HG03103 (cell line): Measurements from ENCODE around the gene LRRC47.

Experiments used
- ATAC-seq: cut with Tn5 transposase; IDR thresholded peaks from one replicate; pipeline ENCODE4 v1.9.1; 2021; ENCODE audit warnings: low read depth; ENCODE audit not compliant: unreplicated experiment

Gene LRRC47

DNA sequence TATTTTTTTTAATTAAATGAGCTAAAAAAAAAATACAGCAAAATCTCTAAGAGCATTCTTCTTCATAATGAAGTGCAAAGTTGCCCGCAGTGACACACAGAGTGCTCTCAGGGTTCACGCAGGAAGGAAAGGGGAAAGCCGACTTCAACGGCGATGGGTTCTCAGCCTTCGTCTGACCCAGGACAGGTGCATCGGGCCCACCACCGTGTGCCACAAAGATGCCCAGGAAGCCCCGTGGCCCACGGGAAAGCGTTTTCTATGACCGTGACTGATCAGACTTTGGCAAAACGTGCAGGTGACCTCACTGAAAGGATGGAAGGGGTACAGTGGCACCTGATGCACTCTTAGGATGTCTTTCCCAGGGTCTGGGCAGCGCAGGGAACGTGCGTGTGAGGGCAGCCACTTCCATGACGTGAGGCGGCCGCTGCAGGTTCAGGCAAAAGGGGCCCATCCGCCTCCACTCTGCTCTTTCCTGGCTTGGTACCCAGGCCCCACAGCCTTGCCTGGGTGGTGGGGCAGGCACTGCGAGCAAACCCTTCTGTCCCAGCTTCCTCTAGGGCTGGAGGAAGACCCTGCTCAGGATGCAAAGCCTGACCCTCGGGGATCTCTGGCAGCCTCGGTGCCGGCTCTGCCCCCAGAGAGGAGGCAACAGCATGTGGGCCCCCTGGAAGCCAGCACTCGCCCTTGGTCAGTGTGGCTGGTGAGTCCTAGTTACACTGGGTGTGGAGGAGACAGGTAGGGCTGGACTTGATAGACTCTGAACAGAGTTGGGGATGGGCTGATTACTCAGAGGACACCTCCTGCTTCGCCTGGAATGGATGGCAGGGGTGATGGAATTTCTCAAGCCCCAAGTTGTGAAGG, 8.3 kb downstream of the LRRC47 start:
- no peak for ATAC-seq

DNA sequence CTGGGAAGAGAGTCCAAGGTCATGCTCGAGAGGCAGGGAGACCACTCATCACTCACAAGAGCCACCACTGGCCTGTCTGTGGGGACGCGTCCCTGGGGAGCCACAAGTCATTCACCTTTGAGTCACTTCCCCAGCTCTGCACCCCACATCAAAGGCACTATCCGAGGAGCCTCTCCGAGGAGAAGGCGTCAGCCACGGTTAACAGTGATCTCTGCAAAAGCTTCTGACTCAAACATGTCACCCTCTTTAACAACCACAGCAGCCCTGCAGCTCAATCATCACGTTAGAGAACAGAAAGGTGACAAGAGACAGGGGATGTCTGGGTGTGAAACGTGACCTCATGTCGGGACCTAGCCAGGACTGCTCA, 9.0 kb downstream of the LRRC47 start:
- no peak for ATAC-seq

DNA sequence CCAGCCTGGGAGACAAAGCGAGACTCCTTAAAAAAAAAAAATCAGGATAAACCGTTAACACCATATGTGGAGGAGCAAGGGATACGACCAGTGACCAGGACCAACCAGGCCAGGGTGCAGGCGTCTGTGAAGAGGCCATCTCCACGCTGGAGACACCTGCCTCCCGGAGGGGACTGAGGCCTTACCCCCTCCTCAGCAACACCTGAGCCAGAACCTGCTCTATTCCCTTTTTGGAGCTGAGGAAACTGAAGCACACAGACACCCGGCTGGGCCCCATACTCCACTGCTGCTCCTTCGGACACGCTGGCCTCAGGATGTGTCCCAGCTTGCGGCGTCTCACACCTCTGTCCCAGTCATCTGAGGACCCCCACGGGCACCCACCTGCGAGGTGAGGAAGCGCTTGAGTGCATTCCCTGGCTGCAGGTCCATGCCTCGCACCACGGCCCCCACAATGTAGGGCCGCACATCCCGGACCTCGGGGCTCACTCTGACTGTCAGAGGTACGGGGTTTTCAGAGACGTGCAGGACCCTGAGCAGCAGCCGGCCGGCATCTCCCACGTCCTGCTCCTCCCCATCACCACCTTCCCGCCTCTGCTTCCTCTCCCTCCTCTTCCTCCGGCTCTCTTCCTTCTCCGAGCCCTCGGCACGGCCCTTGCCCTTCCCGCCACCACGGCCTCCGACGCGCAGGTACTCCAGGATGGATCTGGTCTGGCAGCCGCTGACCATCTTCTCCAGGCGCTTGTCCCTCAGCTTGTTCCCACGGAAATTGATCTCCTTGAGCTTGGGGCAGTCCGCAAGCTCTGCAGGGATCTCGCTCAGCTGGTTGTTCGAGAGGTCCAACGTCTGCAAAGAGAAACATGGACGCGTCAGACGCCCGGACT, 9.6 kb downstream of the LRRC47 start:
- no peak for ATAC-seq

DNA sequence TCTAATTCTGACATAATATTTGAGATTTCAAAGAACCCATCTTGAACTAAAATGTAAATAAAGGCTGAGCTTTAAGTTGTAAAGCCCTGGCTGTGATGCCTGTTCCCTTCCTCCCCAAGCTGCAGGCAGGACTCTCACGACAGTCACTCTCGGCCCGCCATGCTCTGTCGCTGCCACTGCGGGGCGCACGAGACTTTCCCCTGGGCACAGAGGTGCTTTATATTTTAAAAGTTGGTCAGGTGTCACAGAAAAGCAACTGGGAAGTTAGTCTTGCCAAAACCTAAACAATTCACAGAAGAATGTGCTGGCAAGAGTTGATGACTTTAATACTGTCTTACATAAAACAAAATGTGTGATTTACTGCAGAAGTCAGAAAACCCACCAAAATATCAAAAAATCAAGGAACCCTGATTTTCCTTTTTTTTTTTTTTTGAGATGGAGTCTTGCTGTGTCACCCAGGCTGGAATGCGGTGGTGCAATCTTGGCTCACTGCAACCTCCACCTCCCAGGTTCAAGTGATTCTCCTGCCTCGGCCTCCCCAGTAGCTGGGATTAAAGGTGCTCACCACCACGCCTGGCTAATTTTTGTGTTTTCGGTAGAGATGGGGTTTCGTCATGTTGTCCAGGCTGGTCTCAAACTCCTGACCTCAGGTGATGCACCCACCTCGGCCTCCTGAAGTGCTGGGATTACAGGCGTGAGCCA, 10.7 kb downstream of the LRRC47 start:
- no peak for ATAC-seq

DNA sequence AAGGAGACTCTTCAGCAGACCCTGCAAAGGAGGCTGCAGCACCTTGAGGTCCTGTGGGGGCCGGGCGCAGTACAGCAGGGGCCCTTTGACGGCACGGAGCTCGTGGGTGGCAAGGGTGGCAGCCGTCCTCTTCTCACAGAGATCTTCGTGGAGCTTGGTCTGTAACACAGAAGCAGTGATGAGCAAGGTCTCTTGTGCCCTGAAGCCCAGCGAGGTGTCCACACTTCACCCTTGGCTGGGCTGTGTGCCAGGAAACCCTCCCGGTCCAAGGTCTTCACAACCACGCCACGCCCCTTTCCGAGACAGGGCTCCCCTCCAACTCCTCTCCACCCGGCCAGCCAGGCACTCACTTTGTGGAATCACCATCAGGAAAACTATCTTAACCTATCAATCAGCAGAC, 11.3 kb downstream of the LRRC47 start:
- ATAC-seq, result no peak

DNA sequence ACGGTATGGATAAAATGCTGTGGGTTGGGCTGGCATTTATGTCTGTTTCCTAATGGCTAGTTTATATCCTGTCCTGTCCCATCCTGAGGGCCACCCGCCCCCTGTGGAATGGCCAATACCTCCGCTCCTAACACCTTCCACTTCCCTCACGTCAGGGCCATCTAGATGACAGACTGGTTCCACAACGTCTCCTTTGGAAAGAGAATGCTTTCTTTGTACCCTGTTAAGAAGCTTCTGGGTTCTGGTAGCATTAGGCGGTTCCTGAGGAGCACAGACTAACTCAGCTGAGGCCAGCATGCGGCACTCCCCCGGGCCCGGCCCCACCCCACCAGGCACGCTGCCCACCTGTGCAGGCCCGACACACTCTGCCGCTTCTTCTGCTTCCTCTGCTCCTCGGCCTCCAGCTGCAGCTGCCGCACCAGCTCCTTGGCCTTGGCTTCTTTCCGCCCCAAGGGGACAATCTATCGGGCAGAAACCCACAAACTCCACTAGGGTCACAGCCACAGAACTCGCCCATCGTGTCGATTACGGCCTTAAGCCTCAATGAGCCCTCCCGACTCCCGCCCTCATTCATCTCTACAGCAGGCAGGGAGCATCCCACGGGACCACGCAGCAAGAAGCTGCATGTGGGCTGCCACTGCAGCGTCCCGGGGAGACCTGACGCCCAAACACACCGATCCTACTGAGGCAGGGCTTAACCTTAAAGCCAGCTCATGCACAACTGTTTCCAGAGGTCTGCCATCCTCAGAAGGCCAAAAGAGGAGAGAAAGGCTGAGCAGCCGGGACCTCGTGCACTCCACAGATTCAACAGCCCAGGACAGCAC, 12.4 kb downstream of the LRRC47 start:
- ATAC-seq, result no peak

DNA sequence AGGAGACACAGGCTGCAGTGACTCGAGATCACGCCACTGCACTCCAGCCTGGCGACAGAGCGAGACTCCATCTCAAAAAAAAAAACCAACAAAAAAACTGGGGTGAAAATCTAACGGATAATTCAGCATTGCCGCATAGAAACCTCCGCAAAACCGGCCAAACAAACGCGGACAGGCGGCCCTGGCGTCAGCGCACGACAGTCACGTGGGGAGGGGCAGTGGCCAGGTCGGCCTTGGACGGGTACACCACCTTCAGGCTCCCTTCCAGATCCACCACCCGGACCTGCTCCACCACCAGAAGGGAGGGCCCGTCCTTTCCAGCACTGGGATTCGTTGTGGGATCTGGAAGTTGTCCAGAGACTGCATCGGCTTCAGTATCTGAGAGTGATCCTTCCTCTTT, 15.4 kb downstream of the LRRC47 start:
- no peak for ATAC-seq

DNA sequence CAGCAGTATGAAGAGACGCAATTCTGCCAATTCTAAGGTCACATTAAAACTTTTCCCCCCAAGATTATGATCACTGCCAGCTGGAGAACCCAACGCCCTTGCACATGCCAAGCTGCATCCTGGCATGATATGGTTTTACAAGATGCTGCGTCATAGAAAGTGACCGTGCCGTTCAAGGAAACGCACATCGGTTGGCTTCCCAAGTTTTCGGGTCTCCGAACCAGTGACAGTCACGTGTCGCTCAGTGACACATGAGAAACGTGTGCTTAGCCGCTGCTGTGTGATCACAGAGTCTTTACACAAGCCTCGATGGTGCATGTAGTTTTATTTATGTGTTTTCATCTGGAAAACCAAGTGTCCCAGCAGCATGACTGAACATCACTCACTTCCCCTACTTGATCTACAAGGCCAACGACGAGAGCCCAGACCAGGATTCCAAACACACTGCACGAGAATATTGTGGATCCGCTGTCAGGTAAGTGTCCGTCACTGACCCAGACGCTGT, 16.3 kb downstream of the LRRC47 start:
- no peak for ATAC-seq

DNA sequence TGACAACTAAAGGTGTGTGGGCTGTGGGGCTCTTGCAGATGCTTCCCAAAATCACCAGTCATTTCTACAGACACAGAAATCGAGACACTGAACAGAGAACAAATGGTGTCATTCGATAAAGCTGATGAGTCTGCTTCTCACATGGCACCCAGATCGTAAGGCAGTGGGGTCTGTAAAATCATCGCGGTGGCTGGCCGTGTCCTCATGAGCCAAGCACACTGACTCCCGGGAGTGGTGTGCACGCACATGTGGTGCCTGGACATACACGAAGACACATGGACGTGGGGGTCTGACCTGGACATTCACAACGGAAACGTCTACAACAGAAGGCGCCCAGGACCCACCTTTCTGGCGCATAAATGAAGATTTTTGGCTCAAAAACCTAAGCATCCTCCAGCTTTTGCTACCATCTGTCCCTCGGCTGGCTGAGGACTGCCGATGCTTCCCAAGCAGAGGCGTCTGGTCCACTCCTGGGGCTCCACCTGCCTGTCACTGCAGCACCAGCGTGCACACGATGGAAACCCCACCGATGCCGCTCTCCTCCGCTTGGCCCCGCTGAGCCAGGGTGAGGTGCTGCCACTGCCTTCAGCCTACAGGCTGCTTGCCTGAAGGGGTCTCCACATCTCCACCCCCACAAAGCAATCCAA, 16.9 kb downstream of the LRRC47 start:
- ATAC-seq, result no peak

DNA sequence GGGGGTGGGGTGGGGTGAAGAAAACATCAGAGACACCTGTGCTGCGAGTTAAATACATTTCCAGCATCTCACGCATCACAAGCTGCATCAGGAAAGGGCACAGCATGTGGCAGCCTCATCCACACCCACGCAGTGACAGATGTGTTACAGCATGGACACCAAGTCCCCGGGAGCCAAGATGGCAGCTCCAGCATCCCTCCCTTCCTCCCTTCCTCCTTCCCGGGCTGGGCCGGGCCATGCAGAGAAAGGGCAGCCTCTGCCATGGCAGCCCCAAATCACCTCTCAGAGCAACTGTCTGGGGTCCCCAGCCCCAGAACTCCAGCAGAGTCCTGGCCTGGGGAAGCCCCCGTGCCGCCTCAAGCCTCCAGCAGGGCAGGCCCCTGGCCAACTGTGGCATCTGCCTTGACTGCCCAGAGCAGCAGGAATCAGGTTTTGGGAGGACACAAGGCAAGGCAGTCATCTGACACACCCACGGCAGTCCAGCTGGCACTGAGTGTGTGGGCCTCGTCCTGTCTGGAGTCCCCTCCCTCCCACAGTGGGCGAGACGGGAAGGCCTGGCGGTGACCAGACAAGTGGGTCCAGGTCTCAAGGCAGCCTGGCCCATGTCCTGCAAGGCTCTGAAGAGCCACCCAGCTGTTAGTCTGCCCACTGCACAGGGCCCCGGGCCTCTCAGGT, 17.6 kb downstream of the LRRC47 start:
- ATAC-seq, result no peak

DNA sequence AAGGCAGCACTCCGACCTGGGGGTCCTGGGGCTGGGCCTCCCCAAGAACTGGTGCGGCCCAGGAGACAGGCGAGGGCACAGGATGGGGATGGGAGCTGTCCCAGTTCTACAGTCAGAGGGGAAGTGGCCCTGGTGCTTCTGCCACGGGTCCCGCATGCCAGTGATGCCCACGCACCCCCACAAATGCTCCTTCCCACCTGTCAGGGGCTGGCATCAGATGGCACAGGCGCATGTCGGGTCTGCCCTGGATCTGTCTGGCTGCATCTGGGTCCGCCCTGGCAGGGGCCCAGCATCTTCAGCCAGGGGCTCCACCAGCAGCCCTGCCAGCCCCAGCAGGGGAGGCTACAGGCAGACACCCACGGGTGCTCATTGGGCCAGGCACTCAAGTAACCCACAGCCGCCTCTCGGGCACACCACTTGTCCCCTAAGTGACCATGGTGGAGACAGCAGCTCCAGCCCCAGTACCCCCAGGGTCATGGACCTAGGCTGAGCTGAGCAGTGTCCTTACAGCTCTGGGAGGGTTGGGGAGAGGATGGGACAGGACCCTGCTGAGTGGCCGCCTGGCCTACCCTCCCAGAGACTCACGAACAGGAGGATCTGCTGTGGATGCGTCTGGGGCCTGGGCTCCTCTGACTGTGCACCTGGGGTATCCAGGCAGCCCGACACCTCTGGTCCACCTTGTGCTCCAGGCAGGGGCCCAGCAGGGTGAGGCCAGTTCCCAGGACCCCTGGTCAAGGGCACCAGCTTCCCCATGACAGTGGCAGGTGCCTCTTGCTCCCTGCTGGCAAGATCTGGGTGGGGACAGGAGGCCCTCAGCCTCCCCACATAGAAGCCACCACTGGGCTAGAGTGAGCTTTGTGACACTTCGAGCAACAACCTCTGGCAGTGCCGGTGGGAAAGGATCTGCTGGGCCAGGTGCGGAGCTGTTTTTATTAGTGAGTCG, 18.4 kb downstream of the LRRC47 start:
- no peak for ATAC-seq

DNA sequence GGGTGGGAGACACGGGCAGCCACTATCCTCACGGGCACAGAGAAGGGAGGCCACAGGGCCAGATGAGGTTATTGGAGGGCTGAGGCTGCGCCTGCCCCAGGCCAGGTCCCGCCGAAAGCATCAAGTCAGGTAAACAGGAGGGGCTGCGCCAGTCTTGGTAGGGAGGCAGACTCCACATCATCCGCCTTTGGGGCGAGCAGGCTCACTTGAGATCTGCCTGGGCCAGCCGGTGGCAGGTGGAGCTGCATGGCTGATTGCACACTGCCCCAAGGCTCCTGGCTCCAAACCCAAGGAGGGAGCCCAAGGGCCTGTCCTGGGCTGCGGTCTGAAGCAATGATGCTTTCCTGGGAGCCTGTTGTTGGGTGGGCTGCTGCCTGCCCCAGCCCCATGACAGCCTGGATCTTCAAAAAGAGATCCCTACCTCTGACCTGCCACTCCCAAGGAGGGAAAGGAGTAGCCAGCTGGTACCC, 19.2 kb downstream of the LRRC47 start:
- ATAC-seq, result no peak

DNA sequence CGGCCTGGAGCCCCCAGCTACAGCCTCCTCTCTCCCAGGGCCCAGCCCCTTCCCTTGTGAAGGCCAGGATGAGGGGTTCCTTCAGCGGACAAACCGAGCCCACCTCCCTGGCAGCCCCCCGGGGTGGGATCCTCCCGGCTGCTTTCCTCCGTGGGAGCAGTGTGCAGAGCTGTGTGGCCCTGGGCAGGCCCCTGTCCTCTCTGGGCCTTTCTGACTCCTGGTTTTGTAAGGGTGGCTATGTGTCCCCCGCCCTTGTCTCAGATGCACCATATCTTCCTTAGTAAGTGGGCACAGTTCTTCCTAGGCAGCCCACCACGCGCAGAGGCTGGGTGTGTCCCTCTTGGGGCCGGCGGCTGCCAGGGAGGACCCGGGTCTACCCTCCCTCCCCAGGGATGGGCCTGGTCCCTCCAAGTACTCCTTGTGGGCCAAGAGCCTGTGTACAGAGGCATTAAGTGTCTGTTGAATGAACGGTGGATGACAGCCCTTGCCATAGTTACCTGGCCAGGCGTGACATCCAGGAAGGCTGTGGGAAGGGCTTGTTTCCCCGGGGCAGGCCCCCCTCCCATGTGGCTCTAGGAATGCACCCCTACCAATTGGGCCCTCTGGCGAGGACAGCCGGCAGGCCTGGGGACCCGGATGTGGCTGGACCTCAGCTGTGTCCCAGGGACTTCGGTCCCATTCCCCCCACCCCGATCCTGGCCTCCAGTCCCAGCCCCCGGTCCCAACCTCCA, 19.9 kb downstream of the LRRC47 start:
- no peak for ATAC-seq

DNA sequence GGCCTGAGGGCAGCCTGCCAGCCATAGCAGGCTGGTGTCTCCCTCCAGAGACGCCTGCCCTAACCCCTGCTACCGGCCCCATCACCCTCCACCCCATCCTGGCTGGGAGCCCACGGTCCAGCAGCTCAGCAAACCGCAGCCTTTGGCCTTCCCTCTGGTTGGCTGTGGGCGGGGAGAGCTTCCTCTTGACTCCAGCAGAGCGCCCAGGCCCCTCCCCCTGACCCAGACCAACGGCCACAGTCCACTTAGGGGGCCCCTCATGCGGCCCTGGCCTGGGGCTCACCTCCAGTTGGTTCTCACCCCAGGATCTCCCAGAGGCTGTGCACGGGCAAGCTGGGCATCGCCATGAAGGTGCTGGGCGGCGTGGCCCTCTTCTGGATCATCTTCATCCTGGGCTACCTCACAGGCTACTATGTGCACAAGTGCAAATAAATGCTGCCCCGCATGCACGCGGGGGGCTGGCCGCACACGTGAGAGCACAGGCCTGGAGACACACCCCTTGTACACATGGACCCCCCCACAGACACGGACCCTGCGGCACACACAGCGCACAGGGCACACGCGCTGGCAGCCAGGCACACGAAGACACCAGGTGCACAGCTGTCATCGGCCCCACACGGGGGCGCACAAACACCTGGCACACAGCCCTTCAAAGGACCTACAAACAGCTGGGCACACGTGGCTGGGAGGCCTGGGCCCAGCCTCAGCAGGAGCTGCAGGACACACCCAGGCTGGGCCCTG, 20.6 kb downstream of the LRRC47 start:
- no peak for ATAC-seq

DNA sequence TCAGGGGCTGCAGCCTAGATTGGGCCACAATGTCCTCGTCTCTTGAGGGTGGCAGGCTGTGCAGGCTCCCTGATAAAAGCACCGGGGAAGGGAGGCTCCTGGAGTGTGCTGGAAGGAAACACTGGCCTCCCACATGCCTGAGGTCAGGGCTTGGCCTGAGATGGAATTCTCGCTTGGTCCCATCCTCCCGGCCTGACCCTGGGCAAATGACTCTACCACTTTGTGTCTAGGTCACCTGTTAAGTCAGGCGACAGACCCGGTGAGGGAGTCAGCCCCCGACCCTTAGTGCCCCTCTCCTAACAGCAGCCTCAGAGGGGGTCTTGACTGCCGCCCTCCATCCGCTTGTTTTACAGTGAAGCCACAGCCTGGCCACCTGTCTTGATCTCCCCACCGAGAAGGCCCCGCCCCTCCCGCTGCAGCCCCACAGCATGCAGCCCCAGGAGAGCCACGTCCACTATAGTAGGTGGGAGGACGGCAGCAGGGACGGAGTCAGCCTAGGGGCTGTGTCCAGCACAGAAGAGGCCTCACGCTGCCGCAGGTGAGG, 21.3 kb downstream of the LRRC47 start:
- ATAC-seq, result no peak

DNA sequence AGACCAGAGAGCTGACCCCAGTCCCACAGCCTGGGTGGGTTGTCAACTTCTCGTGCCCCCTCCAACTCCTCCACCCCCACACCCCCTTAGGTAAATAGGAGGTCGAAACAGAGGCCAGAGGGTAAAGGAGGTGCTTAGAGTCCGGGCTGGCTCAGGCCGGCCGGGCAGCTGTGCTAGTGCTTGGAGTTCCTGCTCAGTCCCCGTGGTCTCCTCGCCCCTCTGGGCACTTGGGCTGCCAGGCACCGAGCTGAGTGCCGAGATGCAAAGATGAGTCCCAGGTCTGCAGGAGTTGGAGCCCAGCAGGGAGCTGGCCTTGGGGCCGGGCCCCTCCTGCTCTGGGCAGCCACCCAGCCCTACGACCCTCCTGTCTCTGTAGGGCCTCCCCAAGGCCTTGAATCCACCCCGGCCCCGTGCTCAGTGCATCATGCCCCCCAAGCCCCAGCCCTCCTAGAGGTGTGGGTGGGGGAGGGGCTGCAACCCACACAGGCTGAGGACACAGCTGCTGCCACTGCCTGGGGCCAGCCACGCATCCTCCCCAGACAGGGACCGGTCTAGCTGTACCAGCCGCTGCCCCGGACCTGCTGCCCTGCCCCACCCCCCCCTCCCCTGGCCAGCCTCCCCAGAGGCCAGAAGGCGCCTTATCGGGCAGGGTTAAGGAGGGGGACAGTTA, 21.9 kb downstream of the LRRC47 start:
- ATAC-seq, result no peak
